GM19025 (cell line): ENCODE data around the gene KLHL25.
A peak's percentile ranks its signal among the peaks of the same experiment; 100 is the strongest.
"Not testable (repeated sequence)": the region's sequence is repeated elsewhere in the genome, so short reads cannot be mapped to it uniquely, and the experiment has no call there.

Experiments used
- ATAC-seq: cut with Tn5 transposase; IDR thresholded peaks from one replicate; pipeline ENCODE4 v1.9.1; 2021; ENCODE audit warnings: mild to moderate bottlenecking, low read depth, moderate library complexity; ENCODE audit not compliant: unreplicated experiment

Gene KLHL25, protein sequence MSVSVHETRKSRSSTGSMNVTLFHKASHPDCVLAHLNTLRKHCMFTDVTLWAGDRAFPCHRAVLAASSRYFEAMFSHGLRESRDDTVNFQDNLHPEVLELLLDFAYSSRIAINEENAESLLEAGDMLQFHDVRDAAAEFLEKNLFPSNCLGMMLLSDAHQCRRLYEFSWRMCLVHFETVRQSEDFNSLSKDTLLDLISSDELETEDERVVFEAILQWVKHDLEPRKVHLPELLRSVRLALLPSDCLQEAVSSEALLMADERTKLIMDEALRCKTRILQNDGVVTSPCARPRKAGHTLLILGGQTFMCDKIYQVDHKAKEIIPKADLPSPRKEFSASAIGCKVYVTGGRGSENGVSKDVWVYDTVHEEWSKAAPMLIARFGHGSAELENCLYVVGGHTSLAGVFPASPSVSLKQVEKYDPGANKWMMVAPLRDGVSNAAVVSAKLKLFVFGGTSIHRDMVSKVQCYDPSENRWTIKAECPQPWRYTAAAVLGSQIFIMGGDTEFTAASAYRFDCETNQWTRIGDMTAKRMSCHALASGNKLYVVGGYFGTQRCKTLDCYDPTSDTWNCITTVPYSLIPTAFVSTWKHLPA

GRCh38 chr15:85794598-85795336 is at the start of gene KLHL25:
Gene KLHL25, minus strand, starts transcription at chr15:85794925. Its CDS starts 25,115 bp downstream, at chr15:85769810.
- ATAC-seq = peak; percentile 98

DNA sequence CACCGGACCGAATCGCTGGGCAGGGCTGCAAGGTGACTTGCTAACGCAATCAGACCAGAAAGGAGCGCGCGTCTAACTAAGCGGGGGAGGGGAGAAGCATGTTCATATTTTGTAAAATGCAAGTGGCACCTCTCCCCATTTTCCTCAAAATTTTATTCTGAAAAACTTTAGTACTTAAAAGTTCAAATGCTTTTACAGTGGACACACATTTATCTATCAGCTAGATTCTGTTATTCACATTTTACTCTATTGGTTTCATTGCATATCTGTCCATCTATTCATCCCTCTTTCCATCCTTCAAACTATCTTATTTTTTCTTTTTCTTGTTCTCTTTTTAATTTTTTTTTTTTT is 46.1 kb upstream of the KLHL25 start:
- no peak for ATAC-seq

DNA sequence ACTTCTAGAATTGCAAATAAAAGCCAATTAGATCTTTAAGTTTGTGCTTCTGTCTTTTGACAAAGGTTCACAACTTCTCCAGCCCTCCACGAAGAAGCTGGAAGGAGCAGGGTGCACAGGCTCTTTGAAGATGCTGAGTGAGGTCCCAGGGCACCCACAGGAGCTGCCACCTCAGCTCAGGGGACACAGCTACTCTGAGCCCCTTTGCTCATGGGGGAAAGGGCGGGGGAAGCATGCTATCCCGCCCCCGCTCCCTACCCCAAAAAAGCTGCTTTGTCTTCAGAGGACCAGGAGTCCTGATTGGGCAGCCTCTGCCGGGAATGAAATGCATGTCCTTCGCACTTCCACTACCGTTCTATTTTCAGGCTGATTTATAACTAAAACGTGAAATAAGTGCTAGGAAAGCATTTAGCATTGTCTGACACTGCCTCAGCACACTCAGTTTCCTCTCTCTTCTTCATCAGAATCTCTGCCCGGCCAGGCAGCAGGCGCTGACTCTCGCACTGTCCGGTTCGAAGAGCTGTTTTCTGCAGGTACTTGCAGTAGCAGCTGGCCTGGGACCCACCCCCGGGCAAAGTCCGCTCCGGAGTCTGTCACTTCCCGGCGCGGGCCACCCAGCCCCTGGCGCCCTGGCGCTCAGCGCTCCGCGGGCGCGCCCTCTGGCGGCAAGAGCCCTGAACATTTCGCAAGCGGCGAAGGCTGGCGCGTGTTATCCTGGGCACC is 45.5 kb upstream of the KLHL25 start:
- ATAC-seq = peak; percentile 93

DNA sequence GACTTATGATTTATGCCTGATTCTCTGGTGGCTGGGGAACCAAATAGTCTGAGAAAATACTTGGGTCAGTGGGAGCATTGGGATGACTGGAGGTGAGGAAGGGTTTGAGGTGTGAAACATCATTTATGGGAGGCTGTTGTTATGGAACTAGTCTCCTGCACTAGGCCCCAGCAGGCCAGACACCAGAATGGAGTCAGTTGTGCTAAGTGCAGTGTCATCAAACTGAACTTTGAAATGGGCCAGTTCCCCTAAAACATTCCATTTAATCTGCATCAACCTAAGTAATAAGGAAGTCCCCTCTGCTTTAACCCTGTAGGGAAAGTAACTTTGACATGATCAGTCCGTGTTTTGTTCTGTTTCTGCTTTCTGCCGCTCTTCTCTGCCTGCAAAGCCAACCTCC is 44.9 kb upstream of the KLHL25 start:
- ATAC-seq = no peak

GRCh38 chr15:85838655-85839054 is 43.9 kb upstream of the KLHL25 start:
- ATAC-seq = no peak

DNA sequence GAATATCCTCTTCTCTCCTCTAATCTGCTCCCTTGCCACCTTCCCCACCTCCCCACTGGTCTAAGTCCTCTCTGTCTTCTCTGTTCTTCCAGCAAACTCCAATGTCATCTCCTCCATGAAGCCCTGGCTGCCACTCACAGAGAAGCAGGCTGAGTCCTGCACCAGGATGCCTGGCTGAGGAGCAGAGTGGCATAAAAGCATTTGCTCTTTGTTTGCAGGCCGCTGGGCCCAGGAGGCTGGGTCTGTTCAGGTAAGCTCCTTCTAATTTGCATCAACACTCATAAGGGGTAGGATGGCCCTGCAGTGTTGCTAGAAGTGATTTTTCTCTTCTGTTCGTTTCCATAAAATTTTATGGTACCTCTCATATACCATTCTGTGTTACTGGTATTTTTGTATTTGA is 43.2 kb upstream of the KLHL25 start:
- no peak for ATAC-seq

GRCh38 chr15:85837011-85837433 is 42.3 kb upstream of the KLHL25 start:
- ATAC-seq = no peak

- ATAC-seq = no peak
These were observed 39.9 kb upstream of the KLHL25 start for GRCh38 chr15:85834651-85835050.

DNA sequence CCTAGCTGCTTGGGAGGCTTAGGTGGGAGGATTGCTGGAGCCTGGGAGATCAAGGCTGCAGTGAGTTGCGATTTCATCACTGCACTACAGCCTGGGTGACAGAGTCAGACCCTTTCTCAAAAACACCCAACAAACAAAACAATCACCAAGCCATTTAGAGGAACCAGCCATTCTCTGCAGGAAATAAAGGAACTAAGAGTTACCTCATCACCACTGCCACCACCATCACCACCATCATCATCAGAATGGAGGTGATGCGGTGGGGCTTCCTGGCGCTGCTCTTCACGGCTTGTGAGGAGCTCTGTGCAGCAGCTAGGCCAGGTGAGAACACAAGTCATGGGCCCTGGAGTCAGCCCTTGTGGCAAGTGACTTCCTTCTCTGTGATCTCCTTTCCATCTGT is 37.7 kb upstream of the KLHL25 start:
- ATAC-seq = no peak

- ATAC-seq = no peak
These were observed 36.8 kb upstream of the KLHL25 start for GRCh38 chr15:85831415-85832113.

DNA sequence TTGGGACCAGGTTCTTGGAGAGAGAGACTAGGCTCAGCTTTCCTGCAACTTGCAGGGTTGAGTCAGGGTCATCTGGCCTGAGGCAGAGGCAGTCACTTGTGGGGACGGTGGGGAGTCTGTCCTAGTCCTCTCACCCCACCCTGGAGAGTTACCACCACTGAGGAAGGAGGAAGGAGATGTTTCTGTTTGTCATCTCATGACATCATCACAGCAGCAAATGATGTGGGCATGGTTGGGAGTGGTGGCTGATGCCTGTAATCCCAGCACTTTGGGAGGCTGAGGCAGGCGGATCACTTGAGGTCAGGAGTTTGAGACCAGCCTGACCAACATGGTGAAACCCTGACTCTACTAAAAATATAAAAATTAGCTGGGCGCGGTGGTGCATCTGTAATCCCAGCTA is 35.0 kb upstream of the KLHL25 start:
- not testable (repeated sequence) for ATAC-seq

DNA sequence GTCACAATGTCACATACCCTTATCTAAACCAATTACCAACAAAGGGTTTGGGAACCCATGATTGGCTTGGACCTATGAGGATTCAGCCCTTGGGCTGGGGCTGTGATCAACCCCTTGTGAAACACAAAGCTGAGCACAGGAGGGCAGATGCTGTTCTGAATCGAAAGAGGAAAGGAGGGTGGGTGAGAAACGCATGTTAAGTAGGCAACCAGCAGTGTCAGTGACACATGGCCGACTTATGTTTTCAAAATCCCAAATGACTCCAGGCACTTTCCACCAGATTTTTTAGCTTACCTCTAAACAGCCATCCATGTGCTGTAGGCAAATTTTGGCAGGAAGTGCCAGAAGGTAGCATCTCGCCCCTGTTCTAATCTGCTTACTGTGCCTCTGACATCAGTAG is 34.1 kb upstream of the KLHL25 start:
- no peak for ATAC-seq

DNA sequence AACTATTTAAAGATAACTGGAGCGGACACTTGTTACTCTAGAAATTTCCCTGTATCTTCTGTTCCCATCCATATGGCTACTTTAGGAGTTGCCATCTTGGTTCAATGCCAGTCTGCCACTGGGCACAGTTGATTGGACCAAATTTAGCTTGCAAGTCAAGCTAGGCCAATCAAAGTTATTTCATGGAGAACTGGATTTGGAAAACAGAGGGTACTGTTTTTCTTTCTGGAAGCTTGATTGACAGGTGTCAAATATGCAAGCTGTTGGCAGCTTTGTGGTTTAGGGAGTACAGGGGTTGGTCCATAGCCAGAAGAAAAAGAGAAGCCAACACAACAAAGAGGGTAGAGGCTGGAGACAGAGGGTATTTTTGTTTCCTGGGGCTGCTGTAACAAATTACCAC is 33.4 kb upstream of the KLHL25 start:
- ATAC-seq = no peak

- no peak for ATAC-seq
These were observed 32.2 kb upstream of the KLHL25 start for GRCh38 chr15:85826756-85827515.

DNA sequence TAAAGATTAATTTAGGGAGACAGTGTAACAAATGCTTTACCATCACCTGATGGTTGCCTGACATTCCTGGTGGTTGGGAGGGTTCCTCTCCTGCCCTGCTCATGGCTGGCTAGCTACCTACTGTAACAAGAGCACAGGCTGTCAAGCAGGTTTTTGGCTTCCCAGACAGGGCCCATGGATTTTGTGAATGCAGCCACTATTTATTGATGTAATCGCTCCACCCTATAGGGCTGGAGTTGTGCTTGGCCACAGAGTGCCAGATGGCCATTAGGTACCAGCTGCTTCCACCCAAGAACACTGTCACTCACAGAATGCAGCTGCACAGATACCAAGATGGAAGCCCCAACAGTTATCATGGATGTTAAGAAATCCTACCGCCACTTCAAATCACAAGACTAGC is 31.0 kb upstream of the KLHL25 start:
- ATAC-seq = no peak

DNA sequence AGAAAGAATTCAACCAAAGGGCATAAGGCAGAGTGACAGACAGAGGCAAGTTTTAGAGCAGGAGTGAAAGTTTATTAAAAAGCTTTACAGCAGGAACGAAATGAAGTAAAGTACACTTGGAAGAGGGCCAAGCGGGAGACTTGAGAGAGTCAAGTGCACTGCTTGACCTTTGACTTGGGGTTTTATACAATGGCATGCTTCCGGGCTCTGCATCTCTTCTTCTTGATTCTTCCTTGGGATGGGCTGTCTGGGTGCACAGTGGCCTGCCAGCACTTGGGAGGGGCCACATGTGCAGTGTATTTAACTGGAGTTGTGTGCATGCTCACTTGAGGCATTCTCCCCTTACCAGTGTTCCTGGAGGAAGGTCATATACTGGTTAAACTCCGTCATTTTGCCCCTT is 30.4 kb upstream of the KLHL25 start:
- ATAC-seq = no peak

DNA sequence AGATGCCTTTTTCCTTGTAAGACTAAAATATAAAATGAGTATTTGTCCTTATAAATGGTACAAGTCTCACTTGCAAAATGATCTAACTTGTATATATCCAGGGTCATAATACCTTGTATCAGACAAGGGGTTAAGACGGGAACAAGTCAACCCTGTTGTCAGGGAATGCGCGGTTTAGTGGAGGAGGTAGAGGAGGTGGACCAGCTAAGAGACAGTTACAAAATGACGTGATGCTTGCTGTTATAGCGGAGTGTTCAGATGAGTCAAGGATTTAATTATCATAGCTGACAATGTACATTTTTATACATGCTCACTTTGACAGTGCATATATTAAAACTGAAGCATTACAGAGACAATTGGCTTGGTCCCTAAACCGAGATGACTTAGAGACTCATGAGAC is 26.8 kb upstream of the KLHL25 start:
- ATAC-seq = no peak

DNA sequence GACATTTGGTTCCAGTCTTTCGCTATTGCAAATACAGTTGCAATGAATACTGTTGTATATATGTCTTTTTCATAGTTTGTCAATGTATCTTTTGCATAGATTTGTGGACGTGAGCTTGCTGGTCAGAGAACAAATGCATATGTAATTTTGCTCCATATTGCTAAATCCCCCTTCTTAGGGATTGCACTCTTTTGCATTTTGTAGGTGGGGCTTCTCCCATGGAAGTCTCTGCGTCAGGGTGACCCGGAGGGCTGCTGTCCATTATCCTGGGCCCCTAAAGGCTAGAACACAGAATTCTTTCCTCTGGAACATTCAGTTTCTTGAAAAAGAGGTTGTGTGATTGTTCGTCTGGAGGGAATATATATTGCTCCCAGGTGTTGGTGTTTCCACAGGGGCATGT is 25.2 kb upstream of the KLHL25 start:
- no peak for ATAC-seq

DNA sequence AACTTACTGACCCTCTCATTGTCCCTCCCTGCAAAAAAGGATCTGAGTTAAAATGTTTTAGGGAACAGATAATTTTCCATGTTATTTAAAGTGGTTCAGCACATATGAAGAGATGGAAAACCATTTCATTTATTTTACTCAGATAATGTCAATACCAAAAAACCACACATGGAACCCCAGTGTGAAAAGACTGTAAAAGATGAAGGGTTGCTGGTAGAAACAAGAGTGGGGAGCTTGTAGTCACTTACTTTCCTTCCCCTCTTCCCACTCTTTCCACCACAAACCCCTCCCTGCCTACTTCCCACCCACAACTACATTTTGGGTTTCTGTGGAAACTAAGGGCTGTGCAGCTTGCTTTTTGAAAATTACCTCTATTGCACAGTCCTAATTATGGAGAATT is 18.5 kb upstream of the KLHL25 start:
- no peak for ATAC-seq

- no peak for ATAC-seq
These were observed 15.3 kb upstream of the KLHL25 start for GRCh38 chr15:85810075-85810474.
